Endothelial cell of umbilical vein (primary cell): ENCODE measurements around the gene CARMIL1.

ENCODE experiments used
- EZH2 ChIP-seq: IDR thresholded peaks from 2 replicates; pipeline ENCODE4 v1.6.1; 2012; ENCODE audit warnings: borderline replicate concordance, low read depth, mild to moderate bottlenecking, moderate library complexity, low read length, inconsistent platforms; ENCODE audit not compliant: severe bottlenecking
- GATA2 ChIP-seq: IDR thresholded peaks from 2 replicates; pipeline ENCODE4 v1.7.0; 2011; ENCODE audit warnings: low read depth, mild to moderate bottlenecking, moderate library complexity, mixed read lengths, low read length; ENCODE audit not compliant: insufficient read length, insufficient read depth
- MYC ChIP-seq: IDR thresholded peaks from one replicate; pipeline ENCODE4 v1.6.1; 2011; ENCODE audit warnings: mild to moderate bottlenecking, low read depth, low read length
- POLR2A ChIP-seq: IDR thresholded peaks from 2 replicates; pipeline ENCODE4 v1.6.1; 2012; ENCODE audit warnings: low read depth, mild to moderate bottlenecking, control low read depth, low read length
- POLR2AphosphoS5 ChIP-seq: IDR thresholded peaks from 2 replicates; pipeline ENCODE4 v1.6.1; 2012; ENCODE audit warnings: low read depth, mild to moderate bottlenecking, control low read depth, low read length, moderate library complexity; ENCODE audit not compliant: insufficient read depth
- TF ChIP-seq, protein P1 (sequence below), 2 donors: IDR thresholded peaks; 1 replicate in 1 of 2; 2 replicates in 1 of 2; pipeline ENCODE4 v1.5.1; 2011; ENCODE audit warnings: low read length in 2 of 2, mild to moderate bottlenecking in 2 of 2, moderate library complexity in 2 of 2, control low read depth in 1 of 2, inconsistent platforms in 1 of 2, low read depth in 1 of 2; ENCODE audit not compliant: insufficient read depth in 1 of 2; ENCODE audit errors: extremely low read depth in 1 of 2

DNA sequence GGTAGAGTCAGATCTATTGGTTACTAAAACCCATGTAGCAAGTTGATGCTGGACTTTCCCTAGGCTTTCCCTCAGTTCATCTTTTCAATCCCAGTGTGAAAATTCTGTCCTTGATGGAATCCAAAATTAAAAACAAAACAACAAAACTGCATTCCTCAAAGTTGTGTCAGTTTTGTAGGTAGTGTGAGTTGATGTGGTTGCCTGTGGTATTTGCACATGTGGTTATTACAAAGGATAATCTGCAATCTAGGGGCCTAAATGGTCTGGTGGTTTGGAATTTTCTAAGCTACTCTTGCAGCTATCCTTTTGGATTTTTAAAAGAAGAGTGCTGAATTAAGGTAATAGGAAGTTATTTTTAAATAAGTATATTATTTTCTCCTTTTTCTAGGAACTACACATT is 240.7 kb downstream of the CARMIL1 start:
- TF ChIP-seq GATA2 (no peak), POLR2A (no peak), EZH2 (no peak), POLR2AphosphoS5 (no peak), MYC (no peak)
- TF ChIP-seq, protein P1, sequence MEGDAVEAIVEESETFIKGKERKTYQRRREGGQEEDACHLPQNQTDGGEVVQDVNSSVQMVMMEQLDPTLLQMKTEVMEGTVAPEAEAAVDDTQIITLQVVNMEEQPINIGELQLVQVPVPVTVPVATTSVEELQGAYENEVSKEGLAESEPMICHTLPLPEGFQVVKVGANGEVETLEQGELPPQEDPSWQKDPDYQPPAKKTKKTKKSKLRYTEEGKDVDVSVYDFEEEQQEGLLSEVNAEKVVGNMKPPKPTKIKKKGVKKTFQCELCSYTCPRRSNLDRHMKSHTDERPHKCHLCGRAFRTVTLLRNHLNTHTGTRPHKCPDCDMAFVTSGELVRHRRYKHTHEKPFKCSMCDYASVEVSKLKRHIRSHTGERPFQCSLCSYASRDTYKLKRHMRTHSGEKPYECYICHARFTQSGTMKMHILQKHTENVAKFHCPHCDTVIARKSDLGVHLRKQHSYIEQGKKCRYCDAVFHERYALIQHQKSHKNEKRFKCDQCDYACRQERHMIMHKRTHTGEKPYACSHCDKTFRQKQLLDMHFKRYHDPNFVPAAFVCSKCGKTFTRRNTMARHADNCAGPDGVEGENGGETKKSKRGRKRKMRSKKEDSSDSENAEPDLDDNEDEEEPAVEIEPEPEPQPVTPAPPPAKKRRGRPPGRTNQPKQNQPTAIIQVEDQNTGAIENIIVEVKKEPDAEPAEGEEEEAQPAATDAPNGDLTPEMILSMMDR (IDR thresholded peaks at IDR 0.05; ENCODE audit: extremely low read depth in 1 of 2, insufficient read depth in 1 of 2, low read depth in 1 of 2, low read length in 2 of 2): no peak
